CD4-positive, alpha-beta T cell (primary cell): ENCODE measurements around the gene SNRNP25. TPM values are rescaled to one million over a fixed set of nuclear protein-coding genes. Genes with fewer than 3 reads are reported as not detected.
A peak's percentile ranks its signal among the peaks of the same experiment; 100 is the strongest.

Experiments used
- ATAC-seq: fragments of 200-7000 bp; cut with Tn5 transposase; one replicate; pipeline ENCODE4 v1.10.0; 2022; ENCODE audit warnings: mild to moderate bottlenecking; ENCODE audit not compliant: poor library complexity
- CTCF ChIA-PET: fragments of 350-600 bp; sonication (Branson Sonifier 250); formaldehyde crosslinking; loops from one replicate; lab custom pipeline; 2021; ENCODE audit warnings: antibody characterized with exemption, inconsistent platforms; lab: Charles Lee
- POLR2A ChIA-PET: fragments of 350-600 bp; sonication (Branson Sonifier 250); formaldehyde crosslinking; loops from one replicate; lab custom pipeline; 2021; ENCODE audit warnings: antibody characterized with exemption, inconsistent platforms; lab: Charles Lee
- DNase-seq, 14 experiments: peaks; one replicate each; pipeline ENCODE4 v3.0.0-alpha.2; 2013 to 2020; ENCODE audit warnings: mixed read lengths in 2 of 14
- H3K27ac ChIP-seq, 2 donors: one replicate each; pipeline versions ENCODE4 v1.5.1 to v1.7.0; 2013; ENCODE audit warnings: low read length in 2 of 2, low read depth in 1 of 2, mild to moderate bottlenecking in 1 of 2
- H3K27me3 ChIP-seq, 2 experiments: 1 replicate in 1 of 2; 2 replicates in 1 of 2; pipeline versions ENCODE4 v1.6.1 to v1.7.0; 2013; ENCODE audit warnings: low read length in 2 of 2, control low read depth in 1 of 2, mild to moderate bottlenecking in 1 of 2, moderate library complexity in 1 of 2; ENCODE audit not compliant: insufficient read depth in 2 of 2, control insufficient read depth in 1 of 2
- H3K36me3 ChIP-seq: one replicate; pipeline ENCODE4 v1.6.1; 2013; ENCODE audit warnings: low read length, control low read depth; ENCODE audit not compliant: insufficient read depth
- H3K4me1 ChIP-seq: one replicate; pipeline ENCODE4 v1.6.1; 2013; ENCODE audit warnings: low read length, control low read depth; ENCODE audit not compliant: insufficient read depth
- H3K4me3 ChIP-seq: one replicate; pipeline ENCODE4 v1.5.1; 2013; ENCODE audit warnings: mild to moderate bottlenecking, low read length, moderate library complexity
- H3K9me3 ChIP-seq, 2 experiments: 1 replicate in 1 of 2; 2 replicates in 1 of 2; pipeline versions ENCODE4 v1.6.1 to v1.7.0; 2013; ENCODE audit warnings: low read length in 2 of 2, mild to moderate bottlenecking in 2 of 2, control low read depth in 1 of 2, moderate library complexity in 1 of 2; ENCODE audit not compliant: control insufficient read depth in 1 of 2, insufficient read depth in 1 of 2
- H3K27ac Mint-ChIP-seq: one replicate; pipeline ENCODE4 v1.8.0; 2020; ENCODE audit warnings: mixed read lengths
- H3K27me3 Mint-ChIP-seq: one replicate; pipeline ENCODE4 v1.8.0; 2021; ENCODE audit warnings: mixed read lengths
- H3K36me3 Mint-ChIP-seq: one replicate; pipeline ENCODE4 v1.8.0; 2021; ENCODE audit warnings: low read depth, mixed read lengths
- H3K4me1 Mint-ChIP-seq: one replicate; pipeline ENCODE4 v1.8.0; 2021; ENCODE audit warnings: low read depth, mixed read lengths
- H3K4me3 Mint-ChIP-seq: one replicate; pipeline ENCODE4 v1.8.0; 2020; ENCODE audit warnings: mild to moderate bottlenecking, mixed read lengths
- H3K9me3 Mint-ChIP-seq: one replicate; pipeline ENCODE4 v1.8.0; 2020; ENCODE audit warnings: mixed read lengths
- CTCF ChIP-seq: fragments of 200-600 bp; IDR thresholded peaks from one replicate; pipeline ENCODE4 v1.8.0; 2022; ENCODE audit warnings: antibody characterized with exemption, mild to moderate bottlenecking
- intact Hi-C, 2 experiments: fragments of 100-400 bp; cut with DNase I in 1 of 2; cut with micrococcal nuclease in 1 of 2; formaldehyde crosslinking; loops; one replicate each; pipeline versions ENCODE4 v1.15.1 to v1.9.0; 2023 to 2025; cut with DNase I, micrococcal nuclease
- total RNA-seq, 174 experiments: library from RNA in 2 of 174; stranded (reverse) in 2 of 174; gene quantifications; one replicate each; pipeline ENCODE4 v1.2.3 and lab custom pipeline; 2021 to 2026

Gene SNRNP25
- total RNA-seq, 2 experiments from 2014 or later, result 4.8 to 5.1 TPM

DNA sequence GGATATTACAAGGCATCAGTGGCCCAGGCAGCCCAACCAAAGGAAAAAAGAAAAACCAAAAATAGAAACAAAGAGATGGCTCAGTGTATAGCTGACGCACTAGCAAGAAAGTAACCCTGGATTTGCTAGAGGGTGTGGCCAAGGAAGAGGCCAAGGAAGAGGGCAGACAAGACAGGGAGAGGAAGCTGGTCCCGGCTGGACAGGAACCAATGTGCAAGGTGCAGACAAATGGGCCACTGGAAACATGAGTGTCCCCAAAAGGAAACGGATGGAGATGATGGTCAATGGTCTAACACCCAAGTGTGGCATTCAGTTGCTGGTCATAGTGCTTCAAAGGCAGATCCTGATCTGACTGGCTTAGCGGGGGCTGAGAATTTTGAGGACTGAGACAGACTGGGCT is 10.9 kb upstream of the SNRNP25 start:
- Histone ChIP-seq H3K9me3 (no peaks in the 10 kb centered on the region), H3K36me3 (peaks cover 39% of the 10 kb centered on the region), H3K27me3 (no peaks in the 10 kb centered on the region), H3K4me1 (peaks cover 30% of the 10 kb centered on the region), H3K27ac (no peak overlapping the region), H3K4me3 (no peak overlapping the region)
- ChIA-PET CTCF (no interaction called here), POLR2A (interaction anchor here (1.1 kb wide), 1 partner anchor 11 kb away, joined by 3 read pairs; the partner anchor contains the start of gene POLR3K)
- Mint-ChIP-seq H3K27me3 (no peaks in the 10 kb centered on the region), H3K4me3 (no peak overlapping the region), H3K4me1 (peaks cover 33% of the 10 kb centered on the region), H3K27ac (peak overlapping the region; percentile 22), H3K36me3 (peaks cover 65% of the 10 kb centered on the region), H3K9me3 (no peaks in the 10 kb centered on the region)
- intact Hi-C loops, result no loop called here
- TF ChIP-seq CTCF, result no peak
- ATAC-seq, result no peak
- DNase-seq, result no peak

DNA sequence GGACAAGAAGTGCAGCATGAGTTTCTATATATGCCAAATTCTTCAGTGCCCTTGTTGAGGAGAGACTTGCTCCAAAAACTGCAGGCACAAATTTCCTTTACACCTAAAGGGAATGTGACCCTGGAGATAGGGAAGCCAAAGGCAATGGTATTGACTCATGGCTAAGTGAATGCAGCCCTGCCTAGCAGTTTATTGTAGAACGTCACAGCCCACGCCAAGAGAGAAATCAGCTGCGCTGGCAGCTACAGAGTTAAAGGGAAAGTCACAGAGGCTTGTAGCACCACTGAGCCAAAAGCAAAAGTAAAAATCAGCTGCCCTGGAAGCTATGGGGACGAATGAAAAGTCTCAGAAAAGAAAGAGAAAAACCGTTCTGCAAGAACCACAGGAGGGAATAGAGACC is 10.3 kb upstream of the SNRNP25 start:
- no peak for ATAC-seq
- Histone ChIP-seq H3K36me3 (peaks cover 39% of the 10 kb centered on the region), H3K27ac (no peak overlapping the region), H3K4me1 (peaks cover 25% of the 10 kb centered on the region), H3K9me3 (no peaks in the 10 kb centered on the region), H3K4me3 (no peak overlapping the region), H3K27me3 (no peaks in the 10 kb centered on the region)
- H3K36me3 Mint-ChIP-seq, result peaks cover 69% of the 10 kb centered on the region
- intact Hi-C loops, result no loop called here
- H3K27me3 Mint-ChIP-seq, result no peaks in the 10 kb centered on the region
- no peak for DNase-seq
- peaks cover 28% of the 10 kb centered on the region for H3K4me1 Mint-ChIP-seq
- H3K9me3 Mint-ChIP-seq, result no peaks in the 10 kb centered on the region
- TF ChIP-seq CTCF, result no peak
- ChIA-PET CTCF (no interaction called here), POLR2A (interaction anchor here (1.1 kb wide), 1 partner anchor 10 kb away, joined by 3 read pairs; the partner anchor contains the start of gene POLR3K)
- no peak overlapping the region for H3K4me3 Mint-ChIP-seq
- H3K27ac Mint-ChIP-seq, result peak overlapping the region; percentile 22

DNA sequence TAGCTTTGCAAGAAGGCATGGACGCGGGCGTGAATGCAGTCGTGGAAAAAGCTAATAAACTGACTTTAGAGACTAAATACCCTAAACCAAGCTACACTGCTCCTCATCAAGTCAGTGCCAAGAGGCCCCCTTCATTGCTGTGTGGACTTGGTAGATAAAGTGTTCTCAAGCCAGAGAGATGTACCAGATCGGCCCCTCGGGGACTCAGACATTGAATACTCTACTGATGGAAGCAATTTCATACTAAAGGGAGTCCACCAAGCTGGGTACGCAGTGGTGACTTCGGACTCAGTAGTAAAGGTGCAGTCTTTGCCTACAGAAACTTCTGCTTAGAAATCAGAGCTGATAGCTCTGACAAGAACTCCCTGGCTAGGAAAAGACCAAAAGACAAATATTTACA is 9.0 kb upstream of the SNRNP25 start:
- no peak for DNase-seq
- H3K27ac Mint-ChIP-seq, result no peak overlapping the region
- no peak for TF ChIP-seq CTCF
- no peak overlapping the region for H3K27ac ChIP-seq
- H3K4me1 Mint-ChIP-seq, result peaks cover 15% of the 10 kb centered on the region
- ATAC-seq, result no peak
- intact Hi-C loops, result no loop called here
- no peaks in the 10 kb centered on the region for H3K27me3 Mint-ChIP-seq
- no peaks in the 10 kb centered on the region for H3K27me3 ChIP-seq
- peaks cover 39% of the 10 kb centered on the region for H3K36me3 ChIP-seq
- no peak overlapping the region for H3K4me3 ChIP-seq
- no peaks in the 10 kb centered on the region for H3K9me3 ChIP-seq
- H3K4me1 ChIP-seq, result peaks cover 13% of the 10 kb centered on the region
- ChIA-PET POLR2A (interaction anchor here (0.7 kb wide), 1 partner anchor 9 kb away, joined by 4 read pairs; the partner anchor contains the start of genes POLR3K and SNRNP25), CTCF (interaction anchor here (1.1 kb wide), 1 partner anchor 52 kb away, joined by 4 read pairs; no protein-coding TSS in a partner anchor)
- H3K9me3 Mint-ChIP-seq, result no peaks in the 10 kb centered on the region
- no peak overlapping the region for H3K4me3 Mint-ChIP-seq
- peaks cover 75% of the 10 kb centered on the region for H3K36me3 Mint-ChIP-seq
